SK-N-SH treated with all-trans-retinoic acid at 6 μM for 48 hours (cell line): Measurements from ENCODE around the gene IFITM2.

Experiments used
- ATAC-seq: fragments of 200-7000 bp; cut with Tn5 transposase; 3 replicates; pipeline ENCODE4 v1.9.1; 2020; ENCODE audit warnings: mild to moderate bottlenecking, moderate library complexity
- BACH2 ChIP-seq: fragments of 250-450 bp; sonication (Bioruptor Pico); IDR thresholded peaks from 2 replicates; pipeline ENCODE4 v1.9.0; 2021; ENCODE audit warnings: mild to moderate bottlenecking, borderline replicate concordance
- CREB5 ChIP-seq: fragments of 250-450 bp; sonication (Bioruptor Pico); IDR thresholded peaks from 2 replicates; pipeline ENCODE4 v1.5.1; 2020; ENCODE audit warnings: low read depth, mild to moderate bottlenecking, moderate library complexity
- CSDC2 ChIP-seq: fragments of 250-450 bp; sonication (Bioruptor Pico); IDR thresholded peaks from 2 replicates; pipeline ENCODE4 v1.5.0; 2020; ENCODE audit warnings: mild to moderate bottlenecking, moderate library complexity
- CSRNP3 ChIP-seq: fragments of 250-450 bp; sonication (Bioruptor Pico); IDR thresholded peaks from 2 replicates; pipeline ENCODE4 v1.5.1; 2021; ENCODE audit warnings: mild to moderate bottlenecking, moderate library complexity
- ESRRG ChIP-seq: fragments of 250-450 bp; sonication (Bioruptor Pico); IDR thresholded peaks from 2 replicates; pipeline ENCODE4 v1.6.1; 2021; ENCODE audit warnings: mild to moderate bottlenecking
- GLIS3 ChIP-seq: fragments of 250-450 bp; sonication (Bioruptor Pico); IDR thresholded peaks from 2 replicates; pipeline ENCODE4 v1.5.0; 2020; ENCODE audit warnings: mild to moderate bottlenecking, moderate library complexity
- ISL1 ChIP-seq: fragments of 250-450 bp; sonication (Bioruptor Pico); IDR thresholded peaks from 2 replicates; pipeline ENCODE4 v2.1.2; 2022; ENCODE audit warnings: mild to moderate bottlenecking, moderate library complexity
- OSR1 ChIP-seq: fragments of 250-450 bp; sonication (Bioruptor Pico); IDR thresholded peaks from 2 replicates; pipeline ENCODE4 v1.8.0; 2022; ENCODE audit warnings: moderate library complexity, mild to moderate bottlenecking, inconsistent platforms
- PPARA ChIP-seq: fragments of 250-450 bp; sonication (Bioruptor Pico); IDR thresholded peaks from 2 replicates; pipeline ENCODE4 v1.5.0; 2020; ENCODE audit warnings: mild to moderate bottlenecking, borderline replicate concordance
- SNAI2 ChIP-seq: fragments of 250-450 bp; sonication (Bioruptor Pico); IDR thresholded peaks from 2 replicates; pipeline ENCODE4 v1.5.0; 2020; ENCODE audit warnings: mild to moderate bottlenecking, moderate library complexity
- TCF4 ChIP-seq: fragments of 250-450 bp; sonication (Bioruptor Pico); IDR thresholded peaks from 2 replicates; pipeline ENCODE4 v1.8.0; 2021; ENCODE audit warnings: mild to moderate bottlenecking, moderate library complexity, borderline replicate concordance
- TOX ChIP-seq: fragments of 250-450 bp; sonication (Bioruptor Pico); IDR thresholded peaks from 2 replicates; pipeline ENCODE4 v1.8.0; 2021; ENCODE audit warnings: mild to moderate bottlenecking, moderate library complexity, borderline replicate concordance
- ZC3H10 ChIP-seq: fragments of 250-450 bp; sonication (Bioruptor Pico); IDR thresholded peaks from 2 replicates; pipeline ENCODE4 v1.5.1; 2021; ENCODE audit warnings: mild to moderate bottlenecking, moderate library complexity
- ZFP3 ChIP-seq: fragments of 250-450 bp; sonication (Bioruptor Pico); IDR thresholded peaks from 2 replicates; pipeline ENCODE4 v1.5.0; 2020; ENCODE audit warnings: mild to moderate bottlenecking, moderate library complexity
- ZNF565 ChIP-seq: fragments of 450-650 bp; formaldehyde crosslinking; conservative IDR thresholded peaks from 2 replicates; pipeline ENCODE4 v1.5.0; 2020; ENCODE audit warnings: low read depth, mild to moderate bottlenecking, moderate library complexity
- ZNF70 ChIP-seq: fragments of 450-650 bp; formaldehyde crosslinking; IDR thresholded peaks from 2 replicates; pipeline ENCODE4 v1.5.0; 2020; ENCODE audit warnings: mild to moderate bottlenecking, moderate library complexity
- TF ChIP-seq, protein P1 (sequence below): fragments of 250-450 bp; sonication (Bioruptor Pico); IDR thresholded peaks from 2 replicates; pipeline ENCODE4 v1.8.0; 2020; ENCODE audit warnings: mild to moderate bottlenecking, moderate library complexity, borderline replicate concordance
- TF ChIP-seq, protein P2 (sequence below): fragments of 250-450 bp; sonication (Bioruptor Pico); IDR thresholded peaks from 2 replicates; pipeline ENCODE4 v1.5.0; 2020; ENCODE audit warnings: mild to moderate bottlenecking, moderate library complexity
- TF ChIP-seq, protein P3 (sequence below): fragments of 250-450 bp; sonication (Bioruptor Pico); IDR thresholded peaks from 2 replicates; pipeline ENCODE4 v1.8.0; 2021; ENCODE audit warnings: low read depth, mild to moderate bottlenecking, moderate library complexity, borderline replicate concordance

IFITM2 gene

DNA sequence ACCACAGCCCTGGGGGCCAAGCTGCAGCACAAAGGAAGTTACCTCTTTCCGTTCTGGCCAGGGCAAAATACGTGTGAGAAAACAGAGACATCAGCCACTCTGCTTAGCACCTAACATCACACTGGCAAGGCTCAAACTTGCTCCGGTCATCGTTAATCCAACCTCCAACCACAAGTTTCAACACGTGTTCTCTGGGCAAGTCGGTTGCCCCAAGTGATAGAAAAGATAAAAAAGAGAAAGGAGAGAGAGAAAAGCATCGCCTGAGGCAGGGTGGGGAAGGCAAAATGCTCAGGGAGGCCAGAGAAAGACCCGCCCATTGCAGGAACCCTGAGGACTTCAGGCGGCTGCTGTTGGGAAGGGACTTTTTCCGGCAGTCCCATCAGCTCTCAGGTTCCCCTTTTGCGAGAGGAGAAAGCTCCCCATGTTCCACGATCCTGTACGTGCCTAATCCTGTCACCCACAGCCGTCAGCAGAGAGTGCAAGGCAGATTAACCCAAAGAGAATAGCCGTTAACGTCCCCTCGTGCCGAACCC lies 43.2 kb downstream of the IFITM2 start:
- no peak for TF ChIP-seq TOX
- TF ChIP-seq ZNF70 (CRISPR knock-in tag) = no peak
- TF ChIP-seq BACH2 (CRISPR knock-in tag) = no peak
- TF ChIP-seq TCF4 (CRISPR knock-in tag) = no peak
- no peak for TF ChIP-seq ZFP3 (CRISPR knock-in tag)
- TF ChIP-seq ESRRG (CRISPR knock-in tag) = no peak
- TF ChIP-seq, protein P1, sequence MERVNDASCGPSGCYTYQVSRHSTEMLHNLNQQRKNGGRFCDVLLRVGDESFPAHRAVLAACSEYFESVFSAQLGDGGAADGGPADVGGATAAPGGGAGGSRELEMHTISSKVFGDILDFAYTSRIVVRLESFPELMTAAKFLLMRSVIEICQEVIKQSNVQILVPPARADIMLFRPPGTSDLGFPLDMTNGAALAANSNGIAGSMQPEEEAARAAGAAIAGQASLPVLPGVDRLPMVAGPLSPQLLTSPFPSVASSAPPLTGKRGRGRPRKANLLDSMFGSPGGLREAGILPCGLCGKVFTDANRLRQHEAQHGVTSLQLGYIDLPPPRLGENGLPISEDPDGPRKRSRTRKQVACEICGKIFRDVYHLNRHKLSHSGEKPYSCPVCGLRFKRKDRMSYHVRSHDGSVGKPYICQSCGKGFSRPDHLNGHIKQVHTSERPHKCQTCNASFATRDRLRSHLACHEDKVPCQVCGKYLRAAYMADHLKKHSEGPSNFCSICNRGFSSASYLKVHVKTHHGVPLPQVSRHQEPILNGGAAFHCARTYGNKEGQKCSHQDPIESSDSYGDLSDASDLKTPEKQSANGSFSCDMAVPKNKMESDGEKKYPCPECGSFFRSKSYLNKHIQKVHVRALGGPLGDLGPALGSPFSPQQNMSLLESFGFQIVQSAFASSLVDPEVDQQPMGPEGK (CRISPR knock-in tag) = no peak
- no peak for TF ChIP-seq ISL1 (CRISPR knock-in tag)
- no peak for TF ChIP-seq CREB5 (CRISPR knock-in tag)
- TF ChIP-seq ZNF565 = no peak
- no peak for TF ChIP-seq ZC3H10 (CRISPR knock-in tag)
- ATAC-seq = no peak

- ATAC-seq = no peak
- TF ChIP-seq CREB5 (CRISPR knock-in tag) (no peak), OSR1 (CRISPR knock-in tag) (no peak), ESRRG (CRISPR knock-in tag) (no peak)
Observed at GRCh38 chr11:351411-351810, 43.8 kb downstream of the IFITM2 start.

- TF ChIP-seq CSDC2 (CRISPR knock-in tag) = no peak
- no peak for TF ChIP-seq TOX
- ATAC-seq = no peak
Observed at GRCh38 chr11:352456-353031, 44.9 kb downstream of the IFITM2 start.

GRCh38 chr11:353179-353873 lies 45.7 kb downstream of the IFITM2 start:
- peak; percentile 16; the same call in 1 of the 2 replicates for TF ChIP-seq OSR1 (CRISPR knock-in tag)
- no peak for TF ChIP-seq CSDC2 (CRISPR knock-in tag)
- peak; percentile 60; the same call in 1 of the 2 replicates for TF ChIP-seq TOX
- TF ChIP-seq TCF4 (CRISPR knock-in tag) = no peak
- TF ChIP-seq ZNF565 = no peak
- TF ChIP-seq, protein P2, sequence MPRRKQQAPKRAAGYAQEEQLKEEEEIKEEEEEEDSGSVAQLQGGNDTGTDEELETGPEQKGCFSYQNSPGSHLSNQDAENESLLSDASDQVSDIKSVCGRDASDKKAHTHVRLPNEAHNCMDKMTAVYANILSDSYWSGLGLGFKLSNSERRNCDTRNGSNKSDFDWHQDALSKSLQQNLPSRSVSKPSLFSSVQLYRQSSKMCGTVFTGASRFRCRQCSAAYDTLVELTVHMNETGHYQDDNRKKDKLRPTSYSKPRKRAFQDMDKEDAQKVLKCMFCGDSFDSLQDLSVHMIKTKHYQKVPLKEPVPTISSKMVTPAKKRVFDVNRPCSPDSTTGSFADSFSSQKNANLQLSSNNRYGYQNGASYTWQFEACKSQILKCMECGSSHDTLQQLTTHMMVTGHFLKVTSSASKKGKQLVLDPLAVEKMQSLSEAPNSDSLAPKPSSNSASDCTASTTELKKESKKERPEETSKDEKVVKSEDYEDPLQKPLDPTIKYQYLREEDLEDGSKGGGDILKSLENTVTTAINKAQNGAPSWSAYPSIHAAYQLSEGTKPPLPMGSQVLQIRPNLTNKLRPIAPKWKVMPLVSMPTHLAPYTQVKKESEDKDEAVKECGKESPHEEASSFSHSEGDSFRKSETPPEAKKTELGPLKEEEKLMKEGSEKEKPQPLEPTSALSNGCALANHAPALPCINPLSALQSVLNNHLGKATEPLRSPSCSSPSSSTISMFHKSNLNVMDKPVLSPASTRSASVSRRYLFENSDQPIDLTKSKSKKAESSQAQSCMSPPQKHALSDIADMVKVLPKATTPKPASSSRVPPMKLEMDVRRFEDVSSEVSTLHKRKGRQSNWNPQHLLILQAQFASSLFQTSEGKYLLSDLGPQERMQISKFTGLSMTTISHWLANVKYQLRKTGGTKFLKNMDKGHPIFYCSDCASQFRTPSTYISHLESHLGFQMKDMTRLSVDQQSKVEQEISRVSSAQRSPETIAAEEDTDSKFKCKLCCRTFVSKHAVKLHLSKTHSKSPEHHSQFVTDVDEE (CRISPR knock-in tag) = no peak
- TF ChIP-seq SNAI2 = no peak
- TF ChIP-seq PPARA (CRISPR knock-in tag) = no peak
- TF ChIP-seq, protein P3, sequence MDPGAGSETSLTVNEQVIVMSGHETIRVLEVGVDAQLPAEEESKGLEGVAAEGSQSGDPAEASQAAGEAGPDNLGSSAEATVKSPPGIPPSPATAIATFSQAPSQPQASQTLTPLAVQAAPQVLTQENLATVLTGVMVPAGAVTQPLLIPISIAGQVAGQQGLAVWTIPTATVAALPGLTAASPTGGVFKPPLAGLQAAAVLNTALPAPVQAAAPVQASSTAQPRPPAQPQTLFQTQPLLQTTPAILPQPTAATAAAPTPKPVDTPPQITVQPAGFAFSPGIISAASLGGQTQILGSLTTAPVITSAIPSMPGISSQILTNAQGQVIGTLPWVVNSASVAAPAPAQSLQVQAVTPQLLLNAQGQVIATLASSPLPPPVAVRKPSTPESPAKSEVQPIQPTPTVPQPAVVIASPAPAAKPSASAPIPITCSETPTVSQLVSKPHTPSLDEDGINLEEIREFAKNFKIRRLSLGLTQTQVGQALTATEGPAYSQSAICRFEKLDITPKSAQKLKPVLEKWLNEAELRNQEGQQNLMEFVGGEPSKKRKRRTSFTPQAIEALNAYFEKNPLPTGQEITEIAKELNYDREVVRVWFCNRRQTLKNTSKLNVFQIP = no peak
- no peak for TF ChIP-seq BACH2 (CRISPR knock-in tag)
- no peak for TF ChIP-seq ZFP3 (CRISPR knock-in tag)
- TF ChIP-seq ZC3H10 (CRISPR knock-in tag) = no peak
- TF ChIP-seq GLIS3 = no peak
- TF ChIP-seq CSRNP3 (CRISPR knock-in tag) = no peak
- TF ChIP-seq, protein P1 (CRISPR knock-in tag) = no peak
- TF ChIP-seq ESRRG (CRISPR knock-in tag) = no peak
- TF ChIP-seq, all 23 proteins: peak for 2
- peak; percentile 72 for ATAC-seq
